NCI-H1930 (cell line): ENCODE data around the gene PRKAR2B.
"Not testable (repeated sequence)": the region's sequence is repeated elsewhere in the genome, so short reads cannot be mapped to it uniquely, and the experiment has no call there.

Source experiments
- DNase-seq, 2 experiments: peaks; one replicate each; lab custom pipeline; 2025; lab: John Stamatoyannopoulos, UW

Gene PRKAR2B

GRCh38 chr7:107119376-107120105, 75.0 kb downstream of the PRKAR2B start:
- no peak for DNase-seq

GRCh38 chr7:107122486-107122911, 78.0 kb downstream of the PRKAR2B start:
- no peak for DNase-seq

GRCh38 chr7:107123392-107123791, 78.9 kb downstream of the PRKAR2B start:
- DNase-seq = no peak

- no peak for DNase-seq
Measured at GRCh38 chr7:107125475-107125874, 81.0 kb downstream of the PRKAR2B start.

GRCh38 chr7:107128217-107128616, 83.7 kb downstream of the PRKAR2B start:
- no peak for DNase-seq

- no peak for DNase-seq
Measured at GRCh38 chr7:107128748-107129147, 84.2 kb downstream of the PRKAR2B start.

- DNase-seq = no peak
Measured at GRCh38 chr7:107130487-107131220, 86.1 kb downstream of the PRKAR2B start.

- no peak for DNase-seq
Measured at GRCh38 chr7:107133396-107133795, 88.9 kb downstream of the PRKAR2B start.

GRCh38 chr7:107138696-107139420, 94.4 kb downstream of the PRKAR2B start:
- DNase-seq = no peak

GRCh38 chr7:107143875-107144274, 99.4 kb downstream of the PRKAR2B start:
- not testable (repeated sequence) for DNase-seq

GRCh38 chr7:107145067-107145838, 100.7 kb downstream of the PRKAR2B start:
- DNase-seq = no peak

GRCh38 chr7:107147464-107148393, 103.2 kb downstream of the PRKAR2B start:
- no peak for DNase-seq

GRCh38 chr7:107148721-107149120, 104.2 kb downstream of the PRKAR2B start:
- no peak for DNase-seq

GRCh38 chr7:107149863-107150262, 105.4 kb downstream of the PRKAR2B start:
- DNase-seq = no peak

- peak; percentile 23 to 64 for DNase-seq
Measured at GRCh38 chr7:107150375-107151073, 106.0 kb downstream of the PRKAR2B start.

- no peak for DNase-seq
Measured at GRCh38 chr7:107151538-107151937, 107.0 kb downstream of the PRKAR2B start.

GRCh38 chr7:107152011-107152410, 107.5 kb downstream of the PRKAR2B start:
- DNase-seq = no peak

- DNase-seq = no peak
Measured at GRCh38 chr7:107154826-107155225, 110.3 kb downstream of the PRKAR2B start.

- DNase-seq = not testable (repeated sequence)
Measured at GRCh38 chr7:107155726-107156125, 111.2 kb downstream of the PRKAR2B start.

- DNase-seq = no peak
Measured at GRCh38 chr7:107157091-107157490, 112.6 kb downstream of the PRKAR2B start.
